NOMO-1 treated with DMSO at 0.1 percent for 48 hours (cell line): ENCODE results near the gene SLC16A3.
"Not testable (repeated sequence)": the region's sequence is repeated elsewhere in the genome, so short reads cannot be mapped to it uniquely, and the experiment has no call there.

Experiments
- DNase-seq: peaks from one replicate; lab custom pipeline; 2025; ENCODE audit not compliant: unreplicated experiment; lab: John Stamatoyannopoulos, UW

The SLC16A3 gene

GRCh38 chr17:82203920-82204319 lies 24.9 kb upstream of the SLC16A3 start:
- no peak for DNase-seq

- peak; percentile 52 for DNase-seq
Observed at GRCh38 chr17:82204831-82205719, 23.8 kb upstream of the SLC16A3 start.

GRCh38 chr17:82205720-82206508 lies 22.9 kb upstream of the SLC16A3 start:
- peak; percentile 82 for DNase-seq

GRCh38 chr17:82210655-82211054 lies 18.2 kb upstream of the SLC16A3 start:
- DNase-seq: not testable (repeated sequence)

- DNase-seq: peak; percentile 46
Observed at GRCh38 chr17:82212331-82213250, 16.3 kb upstream of the SLC16A3 start, which contains the start of gene CCDC57. Gene CCDC57, minus strand, starts transcription at chr17:82212842. Its CDS starts 10,898 bp downstream, at chr17:82201944.

GRCh38 chr17:82213251-82214011 lies 15.4 kb upstream of the SLC16A3 start:
- peak; percentile 4 for DNase-seq

GRCh38 chr17:82214012-82214628 lies 14.7 kb upstream of the SLC16A3 start:
- DNase-seq: no peak

GRCh38 chr17:82215095-82215971 lies 13.5 kb upstream of the SLC16A3 start:
- DNase-seq: peak; percentile 77

GRCh38 chr17:82215972-82216300 lies 12.9 kb upstream of the SLC16A3 start:
- no peak for DNase-seq

GRCh38 chr17:82216301-82217119 lies 12.3 kb upstream of the SLC16A3 start:
- peak; percentile 95 for DNase-seq

GRCh38 chr17:82217120-82217529 lies 11.7 kb upstream of the SLC16A3 start:
- DNase-seq: no peak

GRCh38 chr17:82217530-82218204 lies 11.2 kb upstream of the SLC16A3 start:
- DNase-seq: peak; percentile 66

GRCh38 chr17:82218349-82219075 lies 10.3 kb upstream of the SLC16A3 start:
- DNase-seq: no peak

- DNase-seq: no peak
Observed at GRCh38 chr17:82219083-82219482, 9.8 kb upstream of the SLC16A3 start.

- no peak for DNase-seq
Observed at GRCh38 chr17:82219753-82220709, 8.8 kb upstream of the SLC16A3 start.
